M059J (cell line): ENCODE measurements around the gene MYO1G. TPM values are rescaled to one million over a fixed set of nuclear protein-coding genes. Genes with fewer than 3 reads are reported as not detected.
"Not testable (repeated sequence)": the region's sequence is repeated elsewhere in the genome, so short reads cannot be mapped to it uniquely, and the experiment has no call there.

Experiments
- DNase-seq: peaks from one replicate; pipeline ENCODE4 v3.0.0-alpha.2; 2012; ENCODE audit warnings: low read depth
- total RNA-seq: library from RNA; depleted of rRNA; stranded (reverse); fragments of >200 nt; shearing (Covaris generic); gene quantifications from 2 replicates; pipeline ENCODE4 v1.2.3, GENCODE V29; 2014; rRNA removed

The MYO1G gene
- not detected in 2 replicates for total RNA-seq

- DNase-seq = no peak
Measured at GRCh38 chr7:44978511-44979366, at the start of gene MYO1G. MYO1G (minus strand) TSS chr7:44979015; CDS start chr7:44978961, 54 bp downstream.

- no peak for DNase-seq
Measured at GRCh38 chr7:45028138-45028919, 49.5 kb upstream of the MYO1G start.

GRCh38 chr7:45027774-45028114, 48.9 kb upstream of the MYO1G start:
- DNase-seq = no peak

GRCh38 chr7:45026984-45027773, 48.4 kb upstream of the MYO1G start:
- DNase-seq = peak; percentile 18

- no peak for DNase-seq
Measured at GRCh38 chr7:45026013-45026412, 47.2 kb upstream of the MYO1G start.

- DNase-seq = not testable (repeated sequence)
Measured at GRCh38 chr7:45025473-45025872, 46.7 kb upstream of the MYO1G start.

- DNase-seq = no peak
Measured at GRCh38 chr7:45024126-45024744, 45.4 kb upstream of the MYO1G start.

GRCh38 chr7:45021604-45022296, 42.9 kb upstream of the MYO1G start:
- DNase-seq = peak; percentile 73

- no peak for DNase-seq
Measured at GRCh38 chr7:45020915-45021314, 42.1 kb upstream of the MYO1G start.

GRCh38 chr7:45017253-45017652, 38.4 kb upstream of the MYO1G start:
- no peak for DNase-seq

GRCh38 chr7:45015313-45015712, 36.5 kb upstream of the MYO1G start:
- DNase-seq = no peak

- DNase-seq = no peak
Measured at GRCh38 chr7:45013465-45013967, 34.7 kb upstream of the MYO1G start.

- DNase-seq = no peak
Measured at GRCh38 chr7:45007571-45008328, 28.9 kb upstream of the MYO1G start.

GRCh38 chr7:45007106-45007505, 28.3 kb upstream of the MYO1G start:
- no peak for DNase-seq

- no peak for DNase-seq
Measured at GRCh38 chr7:45003789-45004188, 25.0 kb upstream of the MYO1G start.

- no peak for DNase-seq
Measured at GRCh38 chr7:45001826-45002225, 23.0 kb upstream of the MYO1G start.

- no peak for DNase-seq
Measured at GRCh38 chr7:45001138-45001694, 22.4 kb upstream of the MYO1G start.

GRCh38 chr7:45000093-45001032, 21.5 kb upstream of the MYO1G start, which contains the start of gene CCM2:
CCM2 (plus strand) TSS chr7:45000201; CDS start chr7:45000334, 133 bp downstream.
- peak; percentile 60 for DNase-seq
